PFSK-1 (cell line): ENCODE measurements around the gene SNAP25.

Source experiments
- FOXP2 ChIP-seq: optimal IDR thresholded peaks from 2 replicates; pipeline ENCODE3; 2011; ENCODE audit warnings: borderline replicate concordance, control low read depth, inconsistent platforms; ENCODE audit not compliant: insufficient read depth; ENCODE audit errors: extremely low read length, extremely low read depth
- POLR2AphosphoS5 ChIP-seq: IDR thresholded peaks from 2 replicates; pipeline ENCODE4 v1.6.1; 2012; ENCODE audit warnings: low read depth, mild to moderate bottlenecking, control low read depth, low read length, moderate library complexity
- REST ChIP-seq, 2 experiments: IDR thresholded peaks; 2 replicates each; pipeline versions ENCODE4 v1.6.1 to v1.8.0; 2011 to 2012; ENCODE audit warnings: low read depth in 2 of 2, low read length in 2 of 2, control low read depth in 1 of 2, inconsistent platforms in 1 of 2, mild to moderate bottlenecking in 1 of 2, moderate library complexity in 1 of 2; ENCODE audit not compliant: insufficient read depth in 1 of 2
- SIN3A ChIP-seq: IDR thresholded peaks from 2 replicates; pipeline ENCODE4 v1.6.1; 2012; ENCODE audit warnings: mild to moderate bottlenecking, low read length, moderate library complexity, borderline replicate concordance; ENCODE audit not compliant: insufficient read depth
- TAF1 ChIP-seq: IDR thresholded peaks from 2 replicates; pipeline ENCODE4 v1.6.1; 2012; ENCODE audit warnings: low read length, control low read depth, borderline replicate concordance; ENCODE audit not compliant: insufficient read depth

The SNAP25 gene

GRCh38 chr20:10308652-10309051 is 90.0 kb downstream of the SNAP25 start:
- no peak for TF ChIP-seq TAF1
- TF ChIP-seq SIN3A = no peak
- TF ChIP-seq REST (IDR thresholded peaks at IDR 0.05; ENCODE audit: insufficient read depth in 1 of 2, low read depth in 2 of 2, low read length in 2 of 2) = no peak
- no peak for TF ChIP-seq POLR2AphosphoS5

GRCh38 chr20:10309326-10309725 is 90.7 kb downstream of the SNAP25 start:
- TF ChIP-seq TAF1 (no peak), POLR2AphosphoS5 (no peak), SIN3A (no peak), FOXP2 (no peak), REST (IDR thresholded peaks at IDR 0.05; ENCODE audit: insufficient read depth in 1 of 2, low read depth in 2 of 2, low read length in 2 of 2) (no peak)

DNA sequence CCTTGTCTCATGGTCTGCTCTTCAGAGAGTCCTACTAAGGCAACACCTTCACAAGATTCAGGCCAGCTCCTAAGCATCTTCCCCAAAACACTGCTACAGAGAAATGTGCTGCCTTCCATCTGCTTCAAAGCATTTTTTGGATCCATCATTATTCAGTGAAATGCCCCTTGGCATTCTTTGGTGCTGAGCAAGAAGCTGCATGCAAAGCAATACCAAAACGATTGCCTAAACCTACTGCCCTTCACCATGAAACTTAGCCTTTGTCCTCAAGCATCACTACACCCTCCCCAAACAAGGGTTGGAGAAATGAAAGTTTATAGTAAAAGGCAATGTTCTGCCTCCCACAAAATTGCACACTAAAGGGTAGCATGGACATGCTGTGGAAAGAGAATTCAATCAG is 93.5 kb downstream of the SNAP25 start:
- TF ChIP-seq SIN3A = no peak
- TF ChIP-seq REST (IDR thresholded peaks at IDR 0.05; ENCODE audit: insufficient read depth in 1 of 2, low read depth in 2 of 2, low read length in 2 of 2) = no peak
- TF ChIP-seq TAF1 = no peak

GRCh38 chr20:10313215-10313614 is 94.6 kb downstream of the SNAP25 start:
- TF ChIP-seq TAF1 (no peak), POLR2AphosphoS5 (no peak), REST (IDR thresholded peaks at IDR 0.05; ENCODE audit: insufficient read depth in 1 of 2, low read depth in 2 of 2, low read length in 2 of 2) (no peak), SIN3A (no peak), FOXP2 (no peak)

- TF ChIP-seq POLR2AphosphoS5 (no peak), SIN3A (no peak), REST (IDR thresholded peaks at IDR 0.05; ENCODE audit: insufficient read depth in 1 of 2, low read depth in 2 of 2, low read length in 2 of 2) (no peak), TAF1 (no peak), FOXP2 (no peak)
Observed at GRCh38 chr20:10313701-10314100, 95.1 kb downstream of the SNAP25 start.
